Hepatocyte (in vitro differentiated cells): ENCODE data around the gene MAFF. TPM values are rescaled to one million over a fixed set of nuclear protein-coding genes. Genes with fewer than 3 reads are reported as not detected.

Experiments
- DNase-seq: peaks from one replicate; pipeline ENCODE4 v3.0.0-alpha.2; 2016; ENCODE audit warnings: low spot score
- H2AFZ ChIP-seq: fragments of 200-600 bp; sonication (generic); 2 replicates; pipeline ENCODE4 v1.6.0; 2016; ENCODE audit warnings: antibody characterized with exemption, mild to moderate bottlenecking
- H3K27ac ChIP-seq: fragments of 200-600 bp; sonication (generic); 2 replicates; pipeline ENCODE4 v1.5.1; 2016; ENCODE audit warnings: mild to moderate bottlenecking
- H3K27me3 ChIP-seq: fragments of 200-600 bp; sonication (generic); 2 replicates; pipeline ENCODE4 v1.6.1; 2016
- H3K36me3 ChIP-seq: fragments of 200-600 bp; sonication (generic); replicated peaks from 2 replicates; pipeline ENCODE4 v1.5.1; 2016; ENCODE audit warnings: low read depth; ENCODE audit not compliant: insufficient read depth
- H3K4me1 ChIP-seq: fragments of 200-600 bp; sonication (generic); 2 replicates; pipeline ENCODE4 v1.5.1; 2016; ENCODE audit warnings: mild to moderate bottlenecking, moderate library complexity; ENCODE audit not compliant: insufficient read depth
- H3K4me2 ChIP-seq: fragments of 200-600 bp; sonication (generic); 2 replicates; pipeline ENCODE4 v1.6.0; 2016
- H3K4me3 ChIP-seq: fragments of 200-600 bp; sonication (generic); 2 replicates; pipeline ENCODE4 v1.5.1; 2016; ENCODE audit warnings: mild to moderate bottlenecking
- H3K79me2 ChIP-seq: fragments of 200-600 bp; sonication (generic); 2 replicates; pipeline ENCODE4 v1.6.0; 2017; ENCODE audit warnings: mild to moderate bottlenecking
- H3K9me2 ChIP-seq: fragments of 200-600 bp; sonication (generic); replicated peaks from 2 replicates; pipeline ENCODE4 v1.6.0; 2017; ENCODE audit warnings: mild to moderate bottlenecking; ENCODE audit not compliant: insufficient read depth
- H3K9me3 ChIP-seq: fragments of 200-600 bp; sonication (generic); 2 replicates; pipeline ENCODE4 v1.5.1; 2016; ENCODE audit warnings: low read depth, mild to moderate bottlenecking
- H4K20me1 ChIP-seq: fragments of 200-600 bp; sonication (generic); 2 replicates; pipeline ENCODE4 v1.6.0; 2016; ENCODE audit warnings: mild to moderate bottlenecking; ENCODE audit not compliant: insufficient read depth, poor library complexity, severe bottlenecking
- EZH2 ChIP-seq: fragments of 200-600 bp; sonication (generic); IDR thresholded peaks from 2 replicates; pipeline ENCODE4 v1.6.1; 2016; ENCODE audit warnings: antibody characterized with exemption, mild to moderate bottlenecking, borderline replicate concordance
- EZH2phosphoT487 ChIP-seq: fragments of 200-600 bp; sonication (generic); IDR thresholded peaks from one replicate; pipeline ENCODE4 v1.6.1; 2018; ENCODE audit warnings: antibody characterized with exemption, mild to moderate bottlenecking, low read depth, moderate library complexity; ENCODE audit not compliant: unreplicated experiment, severe bottlenecking
- WGBS: methylation state at CpG from one replicate; pipeline ENCODE4 v1.1.6; 2016; ENCODE audit warnings: low lambda C conversion rate; ENCODE audit errors: missing lambda C conversion rate; 5-methylcytosine and 5-hydroxymethylcytosine counted together
- polyA plus RNA-seq: library from polyadenylated mRNA; unstranded; fragments of >200 nt; fragmentation: Nextera tagmentation; extraction: Ambion mirVana; gene quantifications from 2 replicates; pipeline ENCODE4 v1.2.1, GENCODE V29; 2016
- total RNA-seq: library from RNA; depleted of rRNA; stranded (reverse); fragments of >200 nt; gene quantifications from 2 replicates; pipeline ENCODE4 v1.2.3, GENCODE V29; 2014
- TF ChIP-seq, protein P1 (sequence below): fragments of 200-600 bp; sonication (generic); IDR thresholded peaks from 2 replicates; pipeline ENCODE4 v1.5.1; 2016; ENCODE audit warnings: antibody characterized with exemption, mild to moderate bottlenecking; ENCODE audit not compliant: poor library complexity

The MAFF gene
- total and polyA plus RNA-seq, 2 experiments from 2014 or later: 67.2 to 70.4 TPM

- WGBS: 97% methylated on average over 23 of the region's 25 CpGs
- H3K27ac ChIP-seq: no peak overlapping the region
Observed at GRCh38 chr22:38226853-38227649, 25.3 kb downstream of the MAFF start.

GRCh38 chr22:38228326-38228872, 26.6 kb downstream of the MAFF start:
- WGBS: 70% methylated on average over 3 of the region's 3 CpGs
- no peak for TF ChIP-seq EZH2
- TF ChIP-seq, protein P1, sequence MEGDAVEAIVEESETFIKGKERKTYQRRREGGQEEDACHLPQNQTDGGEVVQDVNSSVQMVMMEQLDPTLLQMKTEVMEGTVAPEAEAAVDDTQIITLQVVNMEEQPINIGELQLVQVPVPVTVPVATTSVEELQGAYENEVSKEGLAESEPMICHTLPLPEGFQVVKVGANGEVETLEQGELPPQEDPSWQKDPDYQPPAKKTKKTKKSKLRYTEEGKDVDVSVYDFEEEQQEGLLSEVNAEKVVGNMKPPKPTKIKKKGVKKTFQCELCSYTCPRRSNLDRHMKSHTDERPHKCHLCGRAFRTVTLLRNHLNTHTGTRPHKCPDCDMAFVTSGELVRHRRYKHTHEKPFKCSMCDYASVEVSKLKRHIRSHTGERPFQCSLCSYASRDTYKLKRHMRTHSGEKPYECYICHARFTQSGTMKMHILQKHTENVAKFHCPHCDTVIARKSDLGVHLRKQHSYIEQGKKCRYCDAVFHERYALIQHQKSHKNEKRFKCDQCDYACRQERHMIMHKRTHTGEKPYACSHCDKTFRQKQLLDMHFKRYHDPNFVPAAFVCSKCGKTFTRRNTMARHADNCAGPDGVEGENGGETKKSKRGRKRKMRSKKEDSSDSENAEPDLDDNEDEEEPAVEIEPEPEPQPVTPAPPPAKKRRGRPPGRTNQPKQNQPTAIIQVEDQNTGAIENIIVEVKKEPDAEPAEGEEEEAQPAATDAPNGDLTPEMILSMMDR: no peak
- TF ChIP-seq EZH2phosphoT487: no peak
- H3K4me2 ChIP-seq: no peak overlapping the region

More at GRCh38 chr22:38226853-38227649, 25.3 kb downstream of the MAFF start:
- Histone ChIP-seq H4K20me1 (no peaks in the 10 kb centered on the region), H3K4me2 (no peak overlapping the region), H2AFZ (no peak overlapping the region), H3K4me1 (peaks cover 6% of the 10 kb centered on the region), H3K79me2 (no peaks in the 10 kb centered on the region), H3K9me3 (no peaks in the 10 kb centered on the region), H3K4me3 (no peak overlapping the region), H3K36me3 (no peaks in the 10 kb centered on the region), H3K9me2 (no peaks in the 10 kb centered on the region), H3K27me3 (no peaks in the 10 kb centered on the region)
- DNase-seq: no peak
- TF ChIP-seq, protein P1: no peak
- TF ChIP-seq EZH2phosphoT487 (no peak), EZH2 (no peak)

GRCh38 chr22:38228873-38229740, 27.3 kb downstream of the MAFF start:
- H3K27me3 ChIP-seq: no peaks in the 10 kb centered on the region
- no peak overlapping the region for H3K4me2 ChIP-seq
- no peaks in the 10 kb centered on the region for H4K20me1 ChIP-seq
- peak overlapping the region; percentile 86 for H3K27ac ChIP-seq
- H2AFZ ChIP-seq: no peak overlapping the region
- no peaks in the 10 kb centered on the region for H3K36me3 ChIP-seq
- WGBS: 89% methylated on average over 14 of the region's 14 CpGs
- H3K9me2 ChIP-seq: no peaks in the 10 kb centered on the region
- DNase-seq: no peak
- H3K79me2 ChIP-seq: peaks cover 3% of the 10 kb centered on the region
- TF ChIP-seq, protein P1: no peak
- no peak for TF ChIP-seq EZH2
- TF ChIP-seq EZH2phosphoT487: no peak
- H3K4me3 ChIP-seq: no peak overlapping the region
- peaks cover 6% of the 10 kb centered on the region for H3K4me1 ChIP-seq
- no peaks in the 10 kb centered on the region for H3K9me3 ChIP-seq

More at GRCh38 chr22:38228326-38228872, 26.6 kb downstream of the MAFF start:
- Histone ChIP-seq H4K20me1 (no peaks in the 10 kb centered on the region), H3K9me3 (no peaks in the 10 kb centered on the region), H3K9me2 (no peaks in the 10 kb centered on the region), H3K4me3 (no peak overlapping the region), H3K27me3 (no peaks in the 10 kb centered on the region), H2AFZ (no peak overlapping the region), H3K79me2 (peaks cover 2% of the 10 kb centered on the region), H3K27ac (peak overlapping the region; percentile 86), H3K4me1 (peaks cover 6% of the 10 kb centered on the region), H3K36me3 (no peaks in the 10 kb centered on the region)
- DNase-seq: no peak
